ENCODE results near the gene MUC22.
A peak's percentile ranks its signal among the peaks of the same experiment; 100 is the strongest.

The MUC22 gene

DNA sequence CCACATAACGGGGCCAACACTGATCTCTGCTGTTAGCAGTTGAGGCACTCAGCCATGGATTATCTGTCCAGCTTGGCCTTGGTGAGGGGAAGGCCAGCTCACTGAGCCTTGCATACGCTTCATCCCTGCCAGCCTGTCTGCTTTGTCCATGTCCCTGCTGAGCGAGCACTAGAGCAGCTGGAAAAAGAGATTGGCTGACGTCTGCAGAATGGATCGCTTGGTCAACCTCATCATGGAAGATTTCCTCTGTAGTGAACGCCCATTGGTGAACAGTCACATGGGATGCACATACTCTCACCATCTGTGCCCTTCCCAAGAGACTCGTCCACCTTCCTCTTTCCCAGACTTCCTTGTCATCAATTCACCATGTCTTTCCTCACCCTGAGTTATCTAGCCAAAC, 26.9 kb downstream of the MUC22 start:
- in situ Hi-C loops (cut with MboI; ENCODE audit: low pct_unique_long_range_greater_than_20kb, low sequenced_read_pairs, unreplicated experiment): no loop called here
- TF ChIP-seq, protein P1, sequence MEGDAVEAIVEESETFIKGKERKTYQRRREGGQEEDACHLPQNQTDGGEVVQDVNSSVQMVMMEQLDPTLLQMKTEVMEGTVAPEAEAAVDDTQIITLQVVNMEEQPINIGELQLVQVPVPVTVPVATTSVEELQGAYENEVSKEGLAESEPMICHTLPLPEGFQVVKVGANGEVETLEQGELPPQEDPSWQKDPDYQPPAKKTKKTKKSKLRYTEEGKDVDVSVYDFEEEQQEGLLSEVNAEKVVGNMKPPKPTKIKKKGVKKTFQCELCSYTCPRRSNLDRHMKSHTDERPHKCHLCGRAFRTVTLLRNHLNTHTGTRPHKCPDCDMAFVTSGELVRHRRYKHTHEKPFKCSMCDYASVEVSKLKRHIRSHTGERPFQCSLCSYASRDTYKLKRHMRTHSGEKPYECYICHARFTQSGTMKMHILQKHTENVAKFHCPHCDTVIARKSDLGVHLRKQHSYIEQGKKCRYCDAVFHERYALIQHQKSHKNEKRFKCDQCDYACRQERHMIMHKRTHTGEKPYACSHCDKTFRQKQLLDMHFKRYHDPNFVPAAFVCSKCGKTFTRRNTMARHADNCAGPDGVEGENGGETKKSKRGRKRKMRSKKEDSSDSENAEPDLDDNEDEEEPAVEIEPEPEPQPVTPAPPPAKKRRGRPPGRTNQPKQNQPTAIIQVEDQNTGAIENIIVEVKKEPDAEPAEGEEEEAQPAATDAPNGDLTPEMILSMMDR (IDR thresholded peaks at IDR 0.05; ENCODE audit: extremely low read depth, insufficient read depth, missing control alignments): no peak
- no peak for DNase-seq (ENCODE audit: low spot score)

DNA sequence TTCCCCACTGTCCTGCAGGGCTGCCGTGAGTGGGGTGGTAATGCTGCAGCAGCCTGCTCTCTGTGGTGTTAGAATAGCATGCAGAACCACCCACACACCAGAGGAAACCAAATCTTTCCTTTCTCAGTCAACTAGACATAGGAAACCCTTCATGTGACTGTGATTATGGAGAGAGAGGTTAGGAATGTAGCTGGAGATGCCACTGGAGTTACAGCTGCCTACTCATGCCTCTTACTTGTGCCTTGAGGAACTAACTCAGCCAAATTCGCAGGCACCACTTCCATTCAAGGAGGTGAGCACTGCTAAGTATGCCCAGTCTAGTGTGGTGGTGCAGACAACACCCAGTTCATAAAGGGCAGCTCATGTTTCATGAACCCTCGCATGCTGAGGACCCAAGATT, 27.4 kb downstream of the MUC22 start:
- TF ChIP-seq, protein P1 (IDR thresholded peaks at IDR 0.05; ENCODE audit: extremely low read depth, insufficient read depth, missing control alignments): no peak
- in situ Hi-C loops (cut with MboI; ENCODE audit: low pct_unique_long_range_greater_than_20kb, low sequenced_read_pairs, unreplicated experiment): no loop called here
- DNase-seq (ENCODE audit: low spot score): no peak

DNA sequence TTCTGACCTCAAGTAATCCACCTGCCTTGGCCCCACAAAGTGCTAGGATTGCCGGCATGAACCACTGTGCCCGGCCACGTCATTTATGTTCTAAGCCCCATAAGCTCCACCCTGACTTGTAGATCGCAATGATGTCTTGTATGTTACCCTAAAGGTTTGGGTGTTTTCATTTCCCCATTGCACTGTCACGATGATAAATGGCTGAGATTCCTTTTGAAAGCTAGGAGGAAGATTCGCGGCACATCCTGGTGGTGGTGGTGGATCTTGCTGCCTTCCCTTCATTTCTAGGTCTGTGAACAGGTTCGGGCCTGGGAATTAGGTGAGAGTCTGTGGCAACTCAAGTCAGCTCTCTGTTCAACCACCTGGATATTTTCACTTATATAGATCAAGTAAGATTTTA, 28.3 kb downstream of the MUC22 start:
- TF ChIP-seq, protein P1 (IDR thresholded peaks at IDR 0.05; ENCODE audit: extremely low read depth, insufficient read depth, missing control alignments): no peak
- no peak for DNase-seq (ENCODE audit: low spot score)

GRCh38 chr6:31040801-31041200, 30.5 kb downstream of the MUC22 start:
- DNase-seq (ENCODE audit: low spot score): no peak
- in situ Hi-C loops (cut with MboI; ENCODE audit: low pct_unique_long_range_greater_than_20kb, low sequenced_read_pairs, unreplicated experiment): no loop called here
- TF ChIP-seq, protein P1 (IDR thresholded peaks at IDR 0.05; ENCODE audit: extremely low read depth, insufficient read depth, missing control alignments): no peak

More for the DNA sequence above, 28.3 kb downstream of the MUC22 start:
- in situ Hi-C loops (cut with MboI; ENCODE audit: low pct_unique_long_range_greater_than_20kb, low sequenced_read_pairs, unreplicated experiment): no loop called here

DNA sequence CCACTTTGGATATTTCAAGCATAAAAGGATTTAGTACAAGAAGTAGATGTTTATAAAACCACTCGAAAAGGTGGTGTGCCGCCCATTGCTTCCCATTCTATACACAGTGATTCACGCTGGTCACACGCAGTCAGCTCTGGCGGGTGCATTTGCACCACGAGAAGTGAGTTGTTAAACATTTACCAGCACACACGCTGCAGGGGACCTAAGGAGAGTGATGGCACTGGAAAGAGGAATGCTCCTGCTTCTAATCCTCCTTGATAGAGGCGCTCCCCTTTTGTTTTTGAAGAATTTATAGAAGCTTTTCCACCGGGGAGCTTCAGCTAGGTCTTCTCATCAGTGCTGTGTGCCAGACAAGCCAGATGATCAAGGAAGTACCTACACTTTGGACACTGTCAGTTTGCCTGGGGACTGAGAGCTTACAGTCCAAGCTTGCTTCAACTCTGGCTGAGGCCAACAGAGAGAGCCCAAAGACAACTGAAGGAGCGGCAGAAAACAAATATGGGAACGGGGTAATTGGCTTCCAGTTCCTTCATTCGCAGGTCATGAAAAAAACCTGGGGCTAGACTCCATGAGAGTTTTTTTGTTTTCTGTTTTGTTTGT, 31.2 kb downstream of the MUC22 start:
- DNase-seq (ENCODE audit: low spot score): no peak
- in situ Hi-C loops (cut with MboI; ENCODE audit: low pct_unique_long_range_greater_than_20kb, low sequenced_read_pairs, unreplicated experiment): no loop called here
- TF ChIP-seq, protein P1 (IDR thresholded peaks at IDR 0.05; ENCODE audit: extremely low read depth, insufficient read depth, missing control alignments): no peak

GRCh38 chr6:31042806-31043205, 32.5 kb downstream of the MUC22 start:
- TF ChIP-seq, protein P1 (IDR thresholded peaks at IDR 0.05; ENCODE audit: extremely low read depth, insufficient read depth, missing control alignments): peak; percentile 45
- DNase-seq (ENCODE audit: low spot score): no peak
- in situ Hi-C loops (cut with MboI; ENCODE audit: low pct_unique_long_range_greater_than_20kb, low sequenced_read_pairs, unreplicated experiment): no loop called here
